GM19372 (cell line): ENCODE measurements around the gene ABL1.

ENCODE experiments used
- ATAC-seq: cut with Tn5 transposase; IDR thresholded peaks from one replicate; pipeline ENCODE4 v1.9.1; 2021; ENCODE audit warnings: mild to moderate bottlenecking, low read depth, moderate library complexity; ENCODE audit not compliant: unreplicated experiment

Gene ABL1

DNA sequence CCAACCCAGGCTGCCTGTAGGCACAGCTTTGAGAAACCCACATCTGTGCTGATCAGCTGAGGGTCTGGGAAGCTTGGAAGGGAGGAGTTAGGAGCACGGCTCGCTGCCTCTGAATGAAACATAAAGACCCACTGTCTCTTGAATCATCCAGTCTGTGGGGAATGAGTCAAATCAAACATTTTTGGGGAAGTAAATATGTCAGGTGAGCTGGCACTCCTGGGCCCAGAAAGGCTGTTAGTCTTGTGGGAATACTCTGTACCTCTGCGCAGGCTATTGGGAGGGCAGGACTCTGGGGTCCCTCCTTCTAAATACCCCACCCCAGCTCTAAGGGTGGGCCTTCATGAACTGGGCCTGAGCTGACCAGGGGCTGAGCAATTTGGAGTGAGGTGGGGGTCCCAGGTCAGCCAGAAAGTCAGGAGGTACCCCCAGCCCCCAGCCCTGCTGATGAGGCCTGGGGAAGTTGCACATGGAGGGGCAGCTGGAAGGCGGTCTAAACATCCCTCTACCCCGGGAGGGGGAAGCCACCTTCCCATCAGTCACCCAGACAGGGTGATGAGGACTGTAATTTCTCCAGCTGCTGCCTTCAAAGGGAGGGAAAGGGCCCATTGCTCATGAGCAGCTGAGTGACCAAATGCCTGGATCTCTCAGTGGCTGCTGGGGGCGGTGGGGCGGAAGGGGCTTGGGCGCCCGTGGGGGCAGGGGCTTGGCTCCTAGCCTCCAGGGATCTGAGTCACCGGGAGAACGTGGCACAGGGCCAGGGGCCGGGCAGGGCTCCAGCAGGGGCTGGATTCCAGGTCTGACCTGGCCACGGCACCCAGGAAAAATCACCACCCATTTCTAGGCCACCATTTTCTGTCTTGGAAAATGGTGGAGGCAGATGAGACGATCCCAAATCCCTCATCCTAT, 93.2 kb downstream of the ABL1 start:
- no peak for ATAC-seq

GRCh38 chr9:130929571-130930038, 94.6 kb downstream of the ABL1 start:
- no peak for ATAC-seq

GRCh38 chr9:130930132-130930803, 95.2 kb downstream of the ABL1 start:
- ATAC-seq, result no peak

GRCh38 chr9:130930804-130931349, 95.8 kb downstream of the ABL1 start:
- no peak for ATAC-seq

DNA sequence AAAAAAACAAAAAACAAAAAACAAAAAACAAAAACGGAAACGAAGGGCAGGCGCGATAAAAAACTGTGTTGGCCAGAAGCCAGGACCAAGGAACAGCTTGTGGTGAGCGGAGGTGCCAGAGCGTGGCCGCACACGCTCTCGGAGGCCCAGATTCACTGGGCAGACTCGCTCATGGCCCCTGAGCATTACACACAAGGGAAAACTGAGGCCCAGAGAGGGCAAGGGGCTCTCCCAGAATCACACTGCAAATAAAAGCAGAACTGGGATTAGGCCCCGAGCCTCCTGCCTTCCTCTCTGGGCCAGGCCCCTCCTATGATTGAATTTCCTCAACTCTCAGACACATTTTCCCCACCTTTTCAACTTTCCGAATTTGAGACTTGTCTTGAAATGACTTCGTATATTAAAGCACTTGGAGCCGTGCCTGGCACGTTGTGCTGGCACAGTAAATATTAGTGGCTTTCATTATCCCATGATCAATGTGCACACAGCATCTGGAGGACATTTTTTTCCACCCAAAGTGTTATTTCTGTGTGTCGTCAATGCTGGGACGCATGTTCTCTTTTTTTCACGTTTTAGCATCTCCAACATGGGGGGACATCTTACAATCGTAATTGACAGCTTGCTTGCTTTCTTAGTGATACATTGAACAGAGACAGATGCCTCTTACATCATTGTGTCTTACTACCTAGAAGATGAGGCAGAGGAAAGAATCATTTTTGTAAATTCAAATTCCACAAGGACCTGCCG, 96.6 kb downstream of the ABL1 start:
- ATAC-seq, result no peak

DNA sequence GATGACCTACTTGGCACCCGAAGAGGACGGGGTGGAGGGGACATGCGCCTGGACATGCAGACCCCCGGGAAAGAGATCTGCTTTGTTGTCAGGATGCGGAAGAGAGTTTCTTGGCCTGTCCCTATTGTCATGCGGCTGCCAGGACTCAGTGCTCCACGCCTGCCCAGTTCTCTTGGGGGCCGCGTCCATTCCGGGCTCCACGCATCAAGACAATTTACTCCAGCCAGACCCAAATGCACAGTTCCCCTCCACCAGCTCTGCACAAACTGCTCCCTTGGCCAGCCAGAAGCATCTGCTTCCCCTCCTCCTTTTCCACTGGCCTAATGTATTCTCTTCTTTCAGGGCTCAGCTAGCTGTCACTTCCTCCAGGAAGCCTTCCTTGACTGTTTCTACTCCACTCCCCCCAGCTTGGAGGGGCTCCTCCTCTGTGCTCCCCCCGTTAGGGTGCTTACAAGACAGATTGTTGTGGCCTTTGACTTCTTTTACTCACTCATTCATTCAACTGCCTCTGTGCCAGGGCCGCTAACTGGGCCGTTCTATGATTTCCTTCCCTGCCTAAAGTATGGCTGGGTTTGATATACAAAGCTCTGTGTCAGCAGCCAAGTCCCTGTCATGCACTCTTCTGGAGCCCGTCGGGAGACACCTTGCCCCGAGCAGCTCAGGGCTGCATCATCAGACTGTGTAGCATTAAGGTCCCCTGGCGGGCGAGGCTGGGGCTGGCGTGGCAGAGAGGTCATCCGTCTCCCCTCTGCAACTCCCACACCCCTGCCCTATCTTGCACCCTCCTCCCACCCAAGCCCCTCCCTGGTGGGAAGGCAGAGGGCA, 97.4 kb downstream of the ABL1 start:
- no peak for ATAC-seq

- ATAC-seq, result no peak
Measured at GRCh38 chr9:130933114-130934046, 98.3 kb downstream of the ABL1 start.

DNA sequence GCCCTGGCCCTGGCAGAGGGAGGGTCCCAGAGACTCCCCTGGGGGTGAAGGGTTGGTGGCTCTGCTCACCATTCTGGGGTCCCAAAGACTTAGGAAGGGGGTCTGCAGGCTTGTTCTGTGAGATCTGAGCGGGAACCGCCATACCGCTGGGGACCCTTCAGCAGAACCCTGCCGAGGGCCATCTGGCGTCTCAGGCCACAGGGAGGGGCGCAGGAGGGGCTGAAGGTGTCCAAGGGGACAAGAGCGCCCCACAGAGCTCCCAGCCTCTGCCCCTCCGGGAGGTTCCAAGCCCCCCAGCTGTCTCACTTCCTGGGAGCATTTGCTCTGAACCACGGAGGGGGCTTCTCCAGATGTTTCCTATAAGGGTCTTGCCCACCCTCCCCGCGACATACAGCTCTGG, 99.2 kb downstream of the ABL1 start:
- ATAC-seq, result no peak

GRCh38 chr9:130934702-130935647, 99.9 kb downstream of the ABL1 start:
- ATAC-seq, result no peak

- ATAC-seq, result no peak
Measured at GRCh38 chr9:130935648-130936271, 100.7 kb downstream of the ABL1 start.

GRCh38 chr9:130936285-130937117, 101.4 kb downstream of the ABL1 start:
- ATAC-seq, result no peak
